G401.6 (cell line): ENCODE data around the gene ULK3.

ENCODE experiments used
- FAIRE-seq: peaks from 2 replicates; lab custom pipeline; 2012; peaks lifted over from hg19 to GRCh38; lab: Jason Lieb, UNC

Gene ULK3

GRCh38 chr15:74839526-74840395 lies 3.2 kb downstream of the ULK3 start:
- FAIRE-seq: no peak

- no peak for FAIRE-seq
Measured at GRCh38 chr15:74838746-74839525, 4.0 kb downstream of the ULK3 start.

GRCh38 chr15:74838137-74838516 lies 4.8 kb downstream of the ULK3 start:
- no peak for FAIRE-seq

GRCh38 chr15:74837482-74838136 lies 5.3 kb downstream of the ULK3 start:
- FAIRE-seq: no peak

- FAIRE-seq: no peak
Measured at GRCh38 chr15:74836846-74837245, 6.1 kb downstream of the ULK3 start.

GRCh38 chr15:74835312-74835823 lies 7.6 kb downstream of the ULK3 start:
- peak; percentile 96 for FAIRE-seq

GRCh38 chr15:74833376-74834107 lies 9.4 kb downstream of the ULK3 start:
- no peak for FAIRE-seq

- no peak for FAIRE-seq
Measured at GRCh38 chr15:74832826-74833225, 10.1 kb downstream of the ULK3 start.

GRCh38 chr15:74831813-74832495 lies 11.0 kb downstream of the ULK3 start:
- no peak for FAIRE-seq

- no peak for FAIRE-seq
Measured at GRCh38 chr15:74830868-74831267, 12.1 kb downstream of the ULK3 start.

- no peak for FAIRE-seq
Measured at GRCh38 chr15:74829991-74830390, 13.0 kb downstream of the ULK3 start.

- FAIRE-seq: no peak
Measured at GRCh38 chr15:74829486-74829885, 13.5 kb downstream of the ULK3 start.

- no peak for FAIRE-seq
Measured at GRCh38 chr15:74828835-74829234, 14.1 kb downstream of the ULK3 start.

- no peak for FAIRE-seq
Measured at GRCh38 chr15:74827614-74828013, 15.3 kb downstream of the ULK3 start.

GRCh38 chr15:74826921-74827320 lies 16.0 kb downstream of the ULK3 start:
- no peak for FAIRE-seq

GRCh38 chr15:74826364-74826819 lies 16.6 kb downstream of the ULK3 start, which contains the start of gene CPLX3:
CPLX3 (plus strand) TSS chr15:74826627; CDS start chr15:74826704, 77 bp downstream.
- no peak for FAIRE-seq

- no peak for FAIRE-seq
Measured at GRCh38 chr15:74825866-74826265, 17.1 kb downstream of the ULK3 start.

GRCh38 chr15:74824976-74825375 lies 18.0 kb downstream of the ULK3 start:
- FAIRE-seq: no peak

- no peak for FAIRE-seq
Measured at GRCh38 chr15:74823324-74823723, 19.6 kb downstream of the ULK3 start.

- no peak for FAIRE-seq
Measured at GRCh38 chr15:74822233-74822632, 20.7 kb downstream of the ULK3 start.

- no peak for FAIRE-seq
Measured at GRCh38 chr15:74821790-74822158, 21.2 kb downstream of the ULK3 start.
